PFSK-1 (cell line): ENCODE data around the gene HAGHL.

Experiments
- FOXP2 ChIP-seq: optimal IDR thresholded peaks from 2 replicates; pipeline ENCODE3; 2011; ENCODE audit warnings: borderline replicate concordance, control low read depth, inconsistent platforms; ENCODE audit not compliant: insufficient read depth; ENCODE audit errors: extremely low read length, extremely low read depth
- POLR2AphosphoS5 ChIP-seq: IDR thresholded peaks from 2 replicates; pipeline ENCODE4 v1.6.1; 2012; ENCODE audit warnings: low read depth, mild to moderate bottlenecking, control low read depth, low read length, moderate library complexity
- SIN3A ChIP-seq: IDR thresholded peaks from 2 replicates; pipeline ENCODE4 v1.6.1; 2012; ENCODE audit warnings: mild to moderate bottlenecking, low read length, moderate library complexity, borderline replicate concordance; ENCODE audit not compliant: insufficient read depth
- TAF1 ChIP-seq: IDR thresholded peaks from 2 replicates; pipeline ENCODE4 v1.6.1; 2012; ENCODE audit warnings: low read length, control low read depth, borderline replicate concordance; ENCODE audit not compliant: insufficient read depth
- TF ChIP-seq, protein P1 (sequence below), 2 experiments: IDR thresholded peaks; 2 replicates each; pipeline versions ENCODE4 v1.6.1 to v1.8.0; 2011 to 2012; ENCODE audit warnings: low read depth in 2 of 2, low read length in 2 of 2, control low read depth in 1 of 2, inconsistent platforms in 1 of 2, mild to moderate bottlenecking in 1 of 2, moderate library complexity in 1 of 2; ENCODE audit not compliant: insufficient read depth in 1 of 2

DNA sequence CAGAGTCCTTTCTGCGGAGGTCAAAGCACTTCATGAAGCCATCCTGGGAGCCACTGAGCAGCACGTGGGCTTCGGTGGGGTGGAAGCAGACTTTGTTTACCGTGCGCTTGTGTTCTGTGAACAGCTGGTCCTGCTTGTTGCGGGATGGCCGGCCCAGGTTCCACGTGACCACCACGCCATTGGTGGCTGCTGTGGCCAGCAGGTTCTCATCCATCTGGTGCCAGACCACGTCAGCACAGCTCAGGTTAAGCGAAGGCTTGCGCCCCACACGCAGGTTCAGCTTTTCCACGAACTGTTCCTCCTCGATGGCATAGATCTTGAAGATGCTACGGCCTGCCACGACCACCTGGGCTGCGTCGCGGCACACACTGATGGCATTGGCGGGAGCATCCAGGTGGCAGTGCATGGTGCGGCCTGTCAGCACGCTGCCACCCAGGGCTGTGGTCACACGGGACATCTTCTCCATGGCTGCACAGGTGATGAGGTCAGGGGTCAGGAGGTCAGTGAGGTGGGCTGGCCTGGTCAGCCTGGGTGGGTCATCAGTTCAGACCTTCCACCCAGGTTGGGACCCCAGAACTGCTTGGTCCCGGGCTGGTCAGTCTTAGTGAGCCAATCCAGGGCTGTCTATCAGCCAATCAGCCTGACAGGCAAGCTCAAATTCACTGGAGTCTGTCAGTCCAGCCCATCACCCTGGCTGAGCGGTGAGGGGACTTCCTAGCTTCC lies 37.6 kb upstream of the HAGHL start:
- TF ChIP-seq, protein P1, sequence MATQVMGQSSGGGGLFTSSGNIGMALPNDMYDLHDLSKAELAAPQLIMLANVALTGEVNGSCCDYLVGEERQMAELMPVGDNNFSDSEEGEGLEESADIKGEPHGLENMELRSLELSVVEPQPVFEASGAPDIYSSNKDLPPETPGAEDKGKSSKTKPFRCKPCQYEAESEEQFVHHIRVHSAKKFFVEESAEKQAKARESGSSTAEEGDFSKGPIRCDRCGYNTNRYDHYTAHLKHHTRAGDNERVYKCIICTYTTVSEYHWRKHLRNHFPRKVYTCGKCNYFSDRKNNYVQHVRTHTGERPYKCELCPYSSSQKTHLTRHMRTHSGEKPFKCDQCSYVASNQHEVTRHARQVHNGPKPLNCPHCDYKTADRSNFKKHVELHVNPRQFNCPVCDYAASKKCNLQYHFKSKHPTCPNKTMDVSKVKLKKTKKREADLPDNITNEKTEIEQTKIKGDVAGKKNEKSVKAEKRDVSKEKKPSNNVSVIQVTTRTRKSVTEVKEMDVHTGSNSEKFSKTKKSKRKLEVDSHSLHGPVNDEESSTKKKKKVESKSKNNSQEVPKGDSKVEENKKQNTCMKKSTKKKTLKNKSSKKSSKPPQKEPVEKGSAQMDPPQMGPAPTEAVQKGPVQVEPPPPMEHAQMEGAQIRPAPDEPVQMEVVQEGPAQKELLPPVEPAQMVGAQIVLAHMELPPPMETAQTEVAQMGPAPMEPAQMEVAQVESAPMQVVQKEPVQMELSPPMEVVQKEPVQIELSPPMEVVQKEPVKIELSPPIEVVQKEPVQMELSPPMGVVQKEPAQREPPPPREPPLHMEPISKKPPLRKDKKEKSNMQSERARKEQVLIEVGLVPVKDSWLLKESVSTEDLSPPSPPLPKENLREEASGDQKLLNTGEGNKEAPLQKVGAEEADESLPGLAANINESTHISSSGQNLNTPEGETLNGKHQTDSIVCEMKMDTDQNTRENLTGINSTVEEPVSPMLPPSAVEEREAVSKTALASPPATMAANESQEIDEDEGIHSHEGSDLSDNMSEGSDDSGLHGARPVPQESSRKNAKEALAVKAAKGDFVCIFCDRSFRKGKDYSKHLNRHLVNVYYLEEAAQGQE (IDR thresholded peaks at IDR 0.05; ENCODE audit: insufficient read depth in 1 of 2, low read depth in 2 of 2, low read length in 2 of 2) = no peak
- TF ChIP-seq TAF1 = no peak
- TF ChIP-seq POLR2AphosphoS5 = no peak
- no peak for TF ChIP-seq FOXP2
- no peak for TF ChIP-seq SIN3A
